Upper lobe of right lung (tissue), 1 donor: ENCODE measurements around the gene RNF38. TPM values are rescaled to one million over a fixed set of nuclear protein-coding genes. Genes with fewer than 3 reads are reported as not detected.

Source experiments
- ATAC-seq: fragments of 200-7000 bp; cut with Tn5 transposase; one replicate; pipeline ENCODE4 v1.9.1; 2020; ENCODE audit warnings: mild to moderate bottlenecking, moderate library complexity
- DNase-seq: peaks from one replicate; pipeline ENCODE4 v3.0.0-alpha.2; 2020
- H3K27ac ChIP-seq: fragments of 200-600 bp; one replicate; pipeline ENCODE4 v1.8.0; 2022
- H3K27me3 ChIP-seq: fragments of 200-600 bp; one replicate; pipeline ENCODE4 v1.8.0; 2022; ENCODE audit warnings: mild to moderate bottlenecking
- H3K36me3 ChIP-seq: fragments of 200-600 bp; one replicate; pipeline ENCODE4 v1.8.0; 2022
- H3K4me1 ChIP-seq: fragments of 200-600 bp; one replicate; pipeline ENCODE4 v1.8.0; 2022
- H3K4me3 ChIP-seq: fragments of 200-600 bp; one replicate; pipeline ENCODE4 v1.8.0; 2022; ENCODE audit warnings: mild to moderate bottlenecking
- H3K9me3 ChIP-seq: fragments of 200-600 bp; one replicate; pipeline ENCODE4 v1.8.0; 2022
- intact Hi-C: fragments of 100-400 bp; cut with DNase I; formaldehyde crosslinking; loops from one replicate; pipeline ENCODE4 v1.11.0; 2022
- total RNA-seq: library from RNA; stranded (reverse); fragmentation: NEBNext Ultra II Directional; extraction: Animal tissue kit (Norgen Biotek cat#: 25700); gene quantifications from one replicate; pipeline ENCODE4 v1.2.1, GENCODE V29; 2021
- TF ChIP-seq, protein P1 (sequence below): fragments of 200-600 bp; IDR thresholded peaks from one replicate; pipeline ENCODE4 v1.8.0; 2022; ENCODE audit warnings: antibody characterized with exemption
- donor health status: DM: no; HTN: yes; CAD: no; lungs with severe emphysema.

Gene RNF38
- total RNA-seq, 1 donor from 2014 or later, result 49.7 TPM

- TF ChIP-seq, protein P1, sequence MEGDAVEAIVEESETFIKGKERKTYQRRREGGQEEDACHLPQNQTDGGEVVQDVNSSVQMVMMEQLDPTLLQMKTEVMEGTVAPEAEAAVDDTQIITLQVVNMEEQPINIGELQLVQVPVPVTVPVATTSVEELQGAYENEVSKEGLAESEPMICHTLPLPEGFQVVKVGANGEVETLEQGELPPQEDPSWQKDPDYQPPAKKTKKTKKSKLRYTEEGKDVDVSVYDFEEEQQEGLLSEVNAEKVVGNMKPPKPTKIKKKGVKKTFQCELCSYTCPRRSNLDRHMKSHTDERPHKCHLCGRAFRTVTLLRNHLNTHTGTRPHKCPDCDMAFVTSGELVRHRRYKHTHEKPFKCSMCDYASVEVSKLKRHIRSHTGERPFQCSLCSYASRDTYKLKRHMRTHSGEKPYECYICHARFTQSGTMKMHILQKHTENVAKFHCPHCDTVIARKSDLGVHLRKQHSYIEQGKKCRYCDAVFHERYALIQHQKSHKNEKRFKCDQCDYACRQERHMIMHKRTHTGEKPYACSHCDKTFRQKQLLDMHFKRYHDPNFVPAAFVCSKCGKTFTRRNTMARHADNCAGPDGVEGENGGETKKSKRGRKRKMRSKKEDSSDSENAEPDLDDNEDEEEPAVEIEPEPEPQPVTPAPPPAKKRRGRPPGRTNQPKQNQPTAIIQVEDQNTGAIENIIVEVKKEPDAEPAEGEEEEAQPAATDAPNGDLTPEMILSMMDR, result no peak
- intact Hi-C loops, result no loop called here
- no peak for DNase-seq
- ATAC-seq, result no peak
- Histone ChIP-seq H3K27ac (no peak overlapping the region), H3K4me3 (no peak overlapping the region), H3K9me3 (no peaks in the 10 kb centered on the region), H3K27me3 (no peaks in the 10 kb centered on the region), H3K4me1 (no peaks in the 10 kb centered on the region), H3K36me3 (no peaks in the 10 kb centered on the region)
Measured at GRCh38 chr9:36293918-36294317, 106.2 kb downstream of the RNF38 start.

GRCh38 chr9:36293171-36293570 is 106.9 kb downstream of the RNF38 start:
- intact Hi-C loops, result no loop called here
- H3K27me3 ChIP-seq, result no peaks in the 10 kb centered on the region
- no peaks in the 10 kb centered on the region for H3K4me1 ChIP-seq
- ATAC-seq (no peak), DNase-seq (no peak)
- H3K4me3 ChIP-seq, result no peak overlapping the region
- H3K27ac ChIP-seq, result no peak overlapping the region
- H3K9me3 ChIP-seq, result no peaks in the 10 kb centered on the region
- TF ChIP-seq, protein P1, result no peak
- H3K36me3 ChIP-seq, result no peaks in the 10 kb centered on the region

- Histone ChIP-seq H3K9me3 (no peaks in the 10 kb centered on the region), H3K27ac (no peak overlapping the region), H3K27me3 (no peaks in the 10 kb centered on the region), H3K4me1 (no peaks in the 10 kb centered on the region), H3K4me3 (no peak overlapping the region), H3K36me3 (no peaks in the 10 kb centered on the region)
- DNase-seq, result no peak
- ATAC-seq, result no peak
- intact Hi-C loops, result no loop called here
- TF ChIP-seq, protein P1, result no peak
Measured at GRCh38 chr9:36292641-36293040, 107.4 kb downstream of the RNF38 start.

DNA sequence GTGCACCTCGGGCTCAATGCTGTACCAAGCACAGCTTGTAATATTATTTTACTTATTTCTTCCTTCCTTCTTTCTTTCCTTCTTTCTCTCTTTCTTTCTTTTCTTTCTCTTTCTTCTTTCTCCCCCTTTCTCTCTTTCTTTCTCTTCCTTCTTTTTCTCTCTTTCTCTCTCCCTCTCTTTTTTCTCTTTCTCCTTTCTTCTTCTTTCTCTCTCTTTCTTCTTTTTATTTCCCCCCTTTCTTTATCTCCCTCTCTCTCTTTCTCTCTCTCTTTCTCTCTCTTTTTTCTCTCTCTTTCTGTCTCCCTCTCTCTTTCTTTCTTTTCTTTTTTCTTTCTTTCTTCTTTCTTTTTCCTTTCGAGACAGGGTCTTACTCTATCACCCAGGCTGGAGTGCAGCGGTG is 109.1 kb downstream of the RNF38 start:
- Histone ChIP-seq H3K36me3 (no peaks in the 10 kb centered on the region), H3K27me3 (no peaks in the 10 kb centered on the region), H3K27ac (no peak overlapping the region), H3K4me3 (no peak overlapping the region), H3K9me3 (no peaks in the 10 kb centered on the region), H3K4me1 (no peaks in the 10 kb centered on the region)
- DNase-seq (no peak), ATAC-seq (no peak)
- intact Hi-C loops, result no loop called here
- TF ChIP-seq, protein P1, result no peak

DNA sequence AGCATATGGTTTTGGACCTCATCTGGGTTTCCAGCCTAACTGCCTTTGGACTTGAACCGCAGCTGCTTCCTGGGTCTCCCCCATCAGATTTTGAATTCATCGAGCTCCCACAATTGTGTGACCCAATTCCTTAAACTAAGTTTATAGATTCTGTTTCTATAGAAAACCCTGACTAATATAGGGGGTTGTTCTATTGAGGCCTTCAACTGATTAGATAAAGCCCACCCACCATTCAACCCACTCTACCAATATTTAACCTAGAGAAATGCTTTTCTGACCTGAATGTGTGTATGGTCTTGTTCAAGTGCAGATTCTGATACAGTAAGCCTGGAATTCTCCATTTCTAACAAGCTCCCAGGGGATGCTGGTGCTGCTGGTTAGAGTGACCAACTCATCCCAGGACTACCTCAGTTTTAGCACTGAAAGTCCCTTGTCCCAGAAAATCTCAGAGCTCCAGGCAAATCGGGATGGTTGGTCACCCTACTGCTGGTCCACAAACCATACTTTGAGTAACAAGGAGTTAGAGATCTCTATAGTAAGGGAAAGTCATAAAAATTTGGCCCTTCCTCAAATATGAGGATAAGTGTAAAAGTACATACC is 110.1 kb downstream of the RNF38 start:
- Histone ChIP-seq H3K4me3 (no peak overlapping the region), H3K9me3 (no peaks in the 10 kb centered on the region), H3K27me3 (no peaks in the 10 kb centered on the region), H3K27ac (no peak overlapping the region), H3K36me3 (no peaks in the 10 kb centered on the region), H3K4me1 (no peaks in the 10 kb centered on the region)
- TF ChIP-seq, protein P1, result no peak
- no peak for DNase-seq
- ATAC-seq, result no peak
- intact Hi-C loops, result no loop called here

DNA sequence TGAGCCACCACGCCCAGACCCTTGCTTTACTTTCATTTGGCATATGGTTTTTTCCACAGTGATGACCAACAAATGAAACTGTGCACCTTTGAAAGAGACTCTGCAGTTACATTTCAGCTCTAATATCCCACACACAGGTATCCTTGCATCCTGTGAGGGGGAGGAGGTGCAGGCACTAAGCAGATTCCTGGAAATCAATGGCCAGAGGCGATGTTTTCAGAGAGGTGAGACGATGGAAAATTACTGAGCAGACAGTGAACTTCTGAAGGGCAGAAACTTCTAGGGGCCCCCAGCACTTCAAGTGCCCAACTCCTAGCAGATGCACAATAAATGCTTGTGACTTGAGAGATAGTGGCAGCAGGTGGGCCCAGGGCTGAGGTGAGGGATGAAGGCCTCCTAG is 112.0 kb downstream of the RNF38 start:
- intact Hi-C loops, result no loop called here
- no peaks in the 10 kb centered on the region for H3K9me3 ChIP-seq
- H3K36me3 ChIP-seq, result no peaks in the 10 kb centered on the region
- no peak for DNase-seq
- H3K4me3 ChIP-seq, result no peak overlapping the region
- TF ChIP-seq, protein P1, result no peak
- H3K27me3 ChIP-seq, result no peaks in the 10 kb centered on the region
- H3K27ac ChIP-seq, result no peak overlapping the region
- H3K4me1 ChIP-seq, result no peaks in the 10 kb centered on the region
- no peak for ATAC-seq
